Adrenal gland (tissue), 12 donors: ENCODE data around the gene PALB2. TPM values are rescaled to one million over a fixed set of nuclear protein-coding genes. Genes with fewer than 3 reads are reported as not detected.
A peak's percentile ranks its signal among the peaks of the same experiment; 100 is the strongest.

Experiments used
- DNase-seq, 7 donors: peaks; one replicate each; pipeline ENCODE4 v3.0.0-alpha.2; 2019 to 2020
- H3K27ac ChIP-seq, 5 donors: fragments of 200-600 bp; sonication (generic) in 4 of 5; 1 replicate in 3 of 5; 2 replicates in 2 of 5; pipeline versions ENCODE4 v1.5.1 to v1.8.0; 2016 to 2020; ENCODE audit warnings: mild to moderate bottlenecking in 1 of 5
- H3K27me3 ChIP-seq: fragments of 200-600 bp; 2 replicates; pipeline ENCODE4 v1.8.0; 2021
- H3K36me3 ChIP-seq, 2 donors: fragments of 200-600 bp; replicated peaks in 1 of 2; 1 replicate in 1 of 2; 2 replicates in 1 of 2; pipeline versions ENCODE4 v1.5.1 to v1.8.0; 2018 to 2022
- H3K4me1 ChIP-seq, 2 donors: fragments of 200-600 bp; replicated peaks in 1 of 2; 1 replicate in 1 of 2; 2 replicates in 1 of 2; pipeline versions ENCODE4 v1.5.1 to v1.8.0; 2018 to 2021
- H3K4me3 ChIP-seq, 4 donors: fragments of 200-600 bp; sonication (generic) in 3 of 4; one replicate each; pipeline ENCODE4 v1.5.1; 2016 to 2018
- H3K9me3 ChIP-seq, 3 donors: fragments of 200-600 bp; sonication (generic) in 1 of 3; replicated peaks in 1 of 3; 1 replicate in 2 of 3; 2 replicates in 1 of 3; pipeline versions ENCODE4 v1.5.1 to v1.8.0; 2016 to 2021
- POLR2A ChIP-seq, 2 donors: fragments of 450-650 bp; IDR thresholded peaks; one replicate each; pipeline ENCODE4 v1.6.1; 2017; ENCODE audit warnings: antibody characterized with exemption in 2 of 2, mild to moderate bottlenecking in 2 of 2, moderate library complexity in 1 of 2
- WGBS, 4 donors: extraction: QIAGEN DNeasy Blood & Tissue Kit in 2 of 4; methylation state at CpG; one replicate each; pipeline versions ENCODE4 v1.1.5 to v1.1.7; 2013 to 2017; 5-methylcytosine and 5-hydroxymethylcytosine counted together
- intact Hi-C, 2 donors: fragments of 100-400 bp; cut with DNase I; formaldehyde crosslinking; loops; one replicate each; pipeline versions ENCODE4 v1.14.1 to v1.15.0; 2022 to 2023
- polyA plus RNA-seq, 3 donors: library from polyadenylated mRNA; stranded (reverse); fragments of 200-250 nt in 2 of 3; fragments of 350-450 nt in 1 of 3; fragmentation: Illumina TruSeq in 1 of 3; extraction: RNeasy Lipid Tissue Mini Kit (QIAGEN cat#74804) in 1 of 3; gene quantifications; one replicate each; pipeline ENCODE4 v1.2.3, GENCODE V29; 2013 to 2014
- total RNA-seq, 9 donors: library from RNA; depleted of rRNA in 4 of 9; stranded (reverse); fragments of >200 nt in 4 of 9; fragments of 120-200 nt in 1 of 9; fragmentation: NEBNext Ultra II Directional in 1 of 9; extraction: Animal tissue kit (Norgen Biotek cat#: 25700) in 1 of 9; gene quantifications; one replicate each; pipeline versions ENCODE4 v1.1.0 to v1.2.4, GENCODE V29; 2013 to 2023
- TF ChIP-seq, protein P1 (sequence below), 6 experiments: fragments of 450-650 bp in 4 of 6; fragments of 200-600 bp in 2 of 6; sonication (generic) in 1 of 6; IDR thresholded peaks; 1 replicate in 5 of 6; 2 replicates in 1 of 6; pipeline versions ENCODE4 v1.5.1 to v1.8.0; 2016 to 2021; ENCODE audit warnings: antibody characterized with exemption in 6 of 6, mild to moderate bottlenecking in 2 of 6, moderate library complexity in 1 of 6
- donor health status: healthy with polysubstance abuse.
- donor health status: Bipolar disorder and iron deficiency.
- donor health status: DM: yes; HTN: yes; CAD: no.
- donor health status: DM: no; HTN: no; CAD: no.
- donor health status: DM: no; HTN: no; CAD: no.
- donor health status: DM: yes; HTN: yes; CAD: no.

Gene PALB2
- total and polyA plus RNA-seq, 12 donors, result 2.8 to 16.4 (median 10.4) TPM

- WGBS, 4 donors, result 13 to 25% (median 15%) methylated on average over 24 to 34 of the region's 34 CpGs
- no peak for DNase-seq
- Histone ChIP-seq H3K9me3 (no peaks in the 10 kb centered on the region), H3K27ac (peak overlapping the region in 4 of 5 donors; percentile 67 to 88 (median 74)), H3K36me3 (peaks cover 0 to 24% of the 10 kb centered on the region in 2 donors), H3K4me3 (peak overlapping the region; percentile 81 to 98 (median 94)), H3K4me1 (peaks cover 12 to 17% of the 10 kb centered on the region in 2 donors), H3K27me3 (no peaks in the 10 kb centered on the region)
- intact Hi-C loops, result no loop called here
- no peak for TF ChIP-seq POLR2A (IDR thresholded peaks at IDR 0.05)
- TF ChIP-seq, protein P1, sequence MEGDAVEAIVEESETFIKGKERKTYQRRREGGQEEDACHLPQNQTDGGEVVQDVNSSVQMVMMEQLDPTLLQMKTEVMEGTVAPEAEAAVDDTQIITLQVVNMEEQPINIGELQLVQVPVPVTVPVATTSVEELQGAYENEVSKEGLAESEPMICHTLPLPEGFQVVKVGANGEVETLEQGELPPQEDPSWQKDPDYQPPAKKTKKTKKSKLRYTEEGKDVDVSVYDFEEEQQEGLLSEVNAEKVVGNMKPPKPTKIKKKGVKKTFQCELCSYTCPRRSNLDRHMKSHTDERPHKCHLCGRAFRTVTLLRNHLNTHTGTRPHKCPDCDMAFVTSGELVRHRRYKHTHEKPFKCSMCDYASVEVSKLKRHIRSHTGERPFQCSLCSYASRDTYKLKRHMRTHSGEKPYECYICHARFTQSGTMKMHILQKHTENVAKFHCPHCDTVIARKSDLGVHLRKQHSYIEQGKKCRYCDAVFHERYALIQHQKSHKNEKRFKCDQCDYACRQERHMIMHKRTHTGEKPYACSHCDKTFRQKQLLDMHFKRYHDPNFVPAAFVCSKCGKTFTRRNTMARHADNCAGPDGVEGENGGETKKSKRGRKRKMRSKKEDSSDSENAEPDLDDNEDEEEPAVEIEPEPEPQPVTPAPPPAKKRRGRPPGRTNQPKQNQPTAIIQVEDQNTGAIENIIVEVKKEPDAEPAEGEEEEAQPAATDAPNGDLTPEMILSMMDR (IDR thresholded peaks at IDR 0.05), result no peak
Observed at GRCh38 chr16:23595246-23595950, 45.7 kb downstream of the PALB2 start.

DNA sequence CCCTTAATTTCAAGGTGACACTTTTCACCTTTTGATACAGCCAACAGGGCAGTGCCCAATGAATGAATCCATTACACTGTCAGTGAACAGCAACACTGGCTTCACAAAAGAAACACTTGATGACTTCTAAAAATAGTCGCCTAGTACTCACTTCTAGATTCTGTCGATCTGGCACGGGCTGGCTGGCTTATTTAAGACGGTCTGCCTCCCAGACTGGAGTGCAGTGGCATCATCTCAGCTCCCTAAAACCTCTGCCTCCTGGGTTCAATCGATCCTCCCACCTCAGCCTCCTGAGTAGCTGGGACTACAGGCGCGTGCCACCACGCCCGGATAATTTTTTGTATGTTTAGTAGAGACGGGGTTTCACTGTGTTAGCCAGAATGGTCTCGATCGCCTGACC, 46.9 kb downstream of the PALB2 start:
- intact Hi-C loops, result no loop called here
- 87 to 99% (median 96%) methylated on average over 9 to 12 of the region's 12 CpGs for WGBS, 4 donors

GRCh38 chr16:23590181-23590580, 50.9 kb downstream of the PALB2 start:
- Histone ChIP-seq H3K4me1 (peaks cover 9 to 13% of the 10 kb centered on the region in 2 donors), H3K27me3 (no peaks in the 10 kb centered on the region), H3K4me3 (no peak overlapping the region), H3K27ac (no peak overlapping the region), H3K36me3 (peaks cover 0 to 74% of the 10 kb centered on the region in 2 donors), H3K9me3 (no peaks in the 10 kb centered on the region)
- no peak for TF ChIP-seq POLR2A (IDR thresholded peaks at IDR 0.05)
- TF ChIP-seq, protein P1 (IDR thresholded peaks at IDR 0.05), result no peak
- no peak for DNase-seq
- 92 to 100% (median 97%) methylated on average over 2 to 3 of the region's 3 CpGs for WGBS, 4 donors
- intact Hi-C loops, result no loop called here

More for the DNA sequence above, 46.9 kb downstream of the PALB2 start:
- H3K27me3 ChIP-seq, result no peaks in the 10 kb centered on the region
- no peak overlapping the region for H3K4me3 ChIP-seq
- DNase-seq, result no peak
- peaks cover 0 to 36% of the 10 kb centered on the region in 2 donors for H3K36me3 ChIP-seq
- no peaks in the 10 kb centered on the region for H3K9me3 ChIP-seq
- TF ChIP-seq POLR2A (IDR thresholded peaks at IDR 0.05), result no peak
- TF ChIP-seq, protein P1 (IDR thresholded peaks at IDR 0.05), result no peak
- no peak overlapping the region for H3K27ac ChIP-seq
- peaks cover 12 to 17% of the 10 kb centered on the region in 2 donors for H3K4me1 ChIP-seq

GRCh38 chr16:23587726-23588125, 53.4 kb downstream of the PALB2 start:
- H3K27me3 ChIP-seq, result no peaks in the 10 kb centered on the region
- intact Hi-C loops, result no loop called here
- no peaks in the 10 kb centered on the region for H3K4me1 ChIP-seq
- no peak overlapping the region for H3K27ac ChIP-seq
- WGBS, 4 donors, result 83 to 89% (median 83%) methylated on average over 5 of the region's 5 CpGs
- TF ChIP-seq, protein P1 (IDR thresholded peaks at IDR 0.05), result no peak
- TF ChIP-seq POLR2A (IDR thresholded peaks at IDR 0.05), result no peak
- no peak for DNase-seq
- H3K36me3 ChIP-seq, result peaks cover 0 to 79% of the 10 kb centered on the region in 2 donors
- H3K4me3 ChIP-seq, result no peak overlapping the region
- H3K9me3 ChIP-seq, result no peaks in the 10 kb centered on the region
